ENCODE data around the gene DRD2.

The DRD2 gene

DNA sequence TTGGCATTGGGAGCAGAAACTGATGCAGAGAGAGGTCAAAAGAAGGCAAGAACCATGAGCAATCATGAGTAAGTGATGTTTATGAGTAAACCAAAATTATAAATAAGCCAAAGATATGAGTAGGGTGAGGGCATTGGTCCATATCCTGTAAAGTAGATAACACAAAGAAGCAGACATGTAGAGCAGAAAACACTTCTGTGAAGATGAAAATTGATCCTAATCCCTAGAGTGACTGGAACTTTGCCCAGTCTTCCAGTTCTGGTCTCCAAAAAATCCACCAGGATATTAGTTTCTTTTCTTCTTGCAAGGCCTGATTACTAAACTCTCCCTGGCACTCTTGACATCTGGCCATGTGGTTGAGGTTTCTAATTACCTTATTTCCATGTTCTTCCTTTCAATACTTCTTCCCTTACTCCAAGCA lies 13.7 kb upstream of the DRD2 start:
- H3K4me3 ChIP-seq: no peak overlapping the region
- H3K27ac ChIP-seq: peak overlapping the region in 1 of 21 experiments; percentile 27

- Histone ChIP-seq H3K27ac (no peak overlapping the region), H3K4me3 (no peak overlapping the region)
Observed at GRCh38 chr11:113487622-113488021, 12.4 kb upstream of the DRD2 start.

DNA sequence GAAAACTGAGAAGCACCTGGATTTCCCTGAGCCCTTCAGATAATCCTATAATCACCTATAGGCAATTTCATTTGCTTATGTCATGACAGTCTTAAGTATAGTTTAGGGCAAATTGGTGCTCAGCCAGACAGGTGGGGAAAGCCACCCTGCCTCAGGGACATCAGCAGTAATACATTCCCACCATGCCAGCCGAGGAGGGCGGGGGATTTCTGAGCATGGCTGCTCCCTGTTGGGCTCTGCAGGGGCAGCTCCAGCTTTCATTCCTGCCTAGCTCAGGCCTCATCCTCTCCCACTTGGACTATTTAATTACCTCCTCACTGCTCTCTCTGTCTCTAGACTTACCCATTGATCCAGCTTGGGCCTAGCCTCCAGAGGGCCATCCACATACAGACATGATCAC lies 9.0 kb upstream of the DRD2 start:
- Histone ChIP-seq H3K27ac (no peak overlapping the region), H3K4me3 (no peak overlapping the region)

- Histone ChIP-seq H3K4me3 (no peak overlapping the region), H3K27ac (no peak overlapping the region)
Observed at GRCh38 chr11:113481672-113482071, 6.5 kb upstream of the DRD2 start.

- no peak overlapping the region for H3K27ac ChIP-seq
- H3K4me3 ChIP-seq: no peak overlapping the region
Observed at GRCh38 chr11:113481226-113481625, 6.0 kb upstream of the DRD2 start.

DNA sequence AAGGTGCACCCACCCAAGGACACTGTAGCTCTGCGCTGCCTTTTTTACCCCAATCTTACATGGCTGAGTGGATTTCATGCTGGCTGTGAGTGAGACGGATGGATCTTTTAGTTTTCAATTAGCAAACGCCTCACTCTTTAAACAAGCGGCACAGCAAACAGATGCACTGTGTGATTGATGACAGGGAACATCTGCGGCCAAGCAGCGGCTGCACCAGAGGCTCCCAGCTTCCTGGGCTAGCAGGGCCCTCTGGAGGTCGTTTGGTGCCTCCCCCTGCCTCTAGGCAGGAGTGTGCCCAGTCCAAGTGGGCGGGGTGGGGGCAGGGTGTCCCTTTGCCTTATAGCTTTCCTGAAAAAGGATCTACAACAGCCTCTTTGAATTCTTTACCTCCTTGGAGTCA lies 2.1 kb upstream of the DRD2 start:
- no peak overlapping the region for H3K27ac ChIP-seq
- no peak overlapping the region for H3K4me3 ChIP-seq

DNA sequence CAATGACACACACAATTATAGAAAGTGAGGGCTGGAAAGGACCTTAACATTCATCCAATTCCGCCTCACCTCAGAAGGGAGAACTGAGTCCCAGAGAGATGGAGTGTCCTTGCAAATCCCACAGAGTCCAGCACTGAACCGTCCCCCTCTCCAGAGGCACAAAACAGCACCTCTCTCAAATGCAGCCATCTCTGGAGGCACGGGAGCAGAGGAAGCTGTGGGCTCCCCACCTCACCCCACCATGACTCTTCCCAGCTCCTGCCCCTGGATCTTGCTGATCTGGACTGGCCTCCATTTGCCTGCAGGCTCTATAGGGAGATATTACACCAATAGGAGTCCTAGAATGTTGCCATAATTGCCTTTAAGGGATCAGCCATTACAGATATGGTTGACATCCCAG lies 1.4 kb upstream of the DRD2 start:
- H3K27ac ChIP-seq: no peak overlapping the region
- no peak overlapping the region for H3K4me3 ChIP-seq

GRCh38 chr11:113474362-113475159 lies 637 bp downstream of the DRD2 start:
- Histone ChIP-seq H3K4me3 (peak overlapping the region in 2 of 7 experiments; percentile 22 to 31), H3K27ac (no peak overlapping the region)

GRCh38 chr11:113473983-113474361 lies 1.2 kb downstream of the DRD2 start:
- Histone ChIP-seq H3K27ac (no peak overlapping the region), H3K4me3 (peak overlapping the region in 2 of 7 experiments; percentile 22 to 31)

- no peak overlapping the region for H3K27ac ChIP-seq
- H3K4me3 ChIP-seq: no peak overlapping the region
Observed at GRCh38 chr11:113472471-113472870, 2.7 kb downstream of the DRD2 start.

GRCh38 chr11:113470233-113470632 lies 5.0 kb downstream of the DRD2 start:
- Histone ChIP-seq H3K27ac (no peak overlapping the region), H3K4me3 (no peak overlapping the region)

DNA sequence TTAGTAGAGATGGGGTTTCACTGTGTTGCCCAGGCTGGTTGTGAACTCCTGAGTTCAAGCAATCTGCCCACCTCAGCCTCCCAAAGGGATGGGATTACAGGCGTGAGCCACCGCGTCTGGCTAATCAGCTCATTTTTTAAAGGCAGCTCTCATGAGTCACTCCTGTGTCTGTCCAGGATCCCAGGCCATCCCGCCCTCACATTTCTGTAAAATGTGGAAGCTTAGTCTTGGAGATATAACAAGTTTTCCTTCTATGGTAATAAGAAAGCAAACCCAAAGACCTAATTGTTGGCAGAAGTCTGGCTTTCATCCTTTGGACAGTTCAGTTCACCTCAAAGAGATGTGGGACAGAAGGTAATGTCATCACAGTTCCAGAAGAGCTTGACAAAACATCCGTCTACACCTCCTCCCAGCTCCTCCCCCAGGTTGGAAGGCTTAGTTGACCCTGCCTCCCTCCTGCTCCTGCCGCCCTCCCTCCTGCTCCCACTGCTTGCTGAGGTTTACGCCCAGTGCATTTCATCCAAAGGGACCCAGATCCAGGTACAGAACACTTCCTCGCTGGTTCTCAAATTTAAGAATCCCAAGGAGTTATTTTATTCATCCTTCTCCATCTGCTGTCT lies 6.4 kb downstream of the DRD2 start:
- H3K4me3 ChIP-seq: no peak overlapping the region
- no peak overlapping the region for H3K27ac ChIP-seq

GRCh38 chr11:113467545-113467944 lies 7.7 kb downstream of the DRD2 start:
- Histone ChIP-seq H3K27ac (no peak overlapping the region), H3K4me3 (no peak overlapping the region)

DNA sequence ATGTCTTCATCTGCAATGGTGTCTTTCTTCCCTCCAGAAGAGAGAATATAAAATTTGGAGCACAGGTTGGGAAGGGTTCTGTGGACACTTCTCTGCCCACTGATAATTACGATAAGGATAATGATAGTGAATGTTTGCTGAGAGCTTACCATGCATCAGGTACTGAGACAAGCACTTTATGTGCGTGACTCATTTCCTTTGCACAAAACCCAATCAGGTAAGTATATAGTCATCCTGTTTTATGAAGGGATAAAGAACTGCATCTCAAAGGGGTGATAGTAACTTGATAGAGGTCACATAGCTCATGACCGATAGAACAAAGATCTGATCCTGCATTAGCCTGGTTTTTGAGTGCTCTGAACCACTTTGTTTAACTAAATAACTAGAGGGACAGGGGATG lies 9.4 kb downstream of the DRD2 start:
- Histone ChIP-seq H3K27ac (no peak overlapping the region), H3K4me3 (no peak overlapping the region)

DNA sequence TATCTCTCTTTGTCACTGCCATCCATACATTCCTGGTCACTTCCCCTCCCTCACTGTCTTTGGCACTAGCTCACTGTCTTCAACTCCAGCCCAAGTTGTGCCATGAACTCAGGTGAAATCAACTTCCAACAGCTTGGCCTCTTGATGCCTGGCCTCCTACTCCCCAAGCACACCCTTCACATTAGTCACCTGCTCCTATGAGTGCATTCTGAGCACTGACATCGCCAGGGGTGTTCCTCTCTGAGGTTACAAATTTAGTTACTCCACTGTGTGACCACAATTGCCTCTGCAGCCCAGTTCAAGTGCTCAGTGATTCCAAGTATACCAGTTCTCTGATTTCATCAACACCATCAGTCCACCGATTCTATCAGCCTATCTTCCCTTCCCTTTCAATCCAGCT lies 10.8 kb downstream of the DRD2 start:
- H3K4me3 ChIP-seq: no peak overlapping the region
- no peak overlapping the region for H3K27ac ChIP-seq

DNA sequence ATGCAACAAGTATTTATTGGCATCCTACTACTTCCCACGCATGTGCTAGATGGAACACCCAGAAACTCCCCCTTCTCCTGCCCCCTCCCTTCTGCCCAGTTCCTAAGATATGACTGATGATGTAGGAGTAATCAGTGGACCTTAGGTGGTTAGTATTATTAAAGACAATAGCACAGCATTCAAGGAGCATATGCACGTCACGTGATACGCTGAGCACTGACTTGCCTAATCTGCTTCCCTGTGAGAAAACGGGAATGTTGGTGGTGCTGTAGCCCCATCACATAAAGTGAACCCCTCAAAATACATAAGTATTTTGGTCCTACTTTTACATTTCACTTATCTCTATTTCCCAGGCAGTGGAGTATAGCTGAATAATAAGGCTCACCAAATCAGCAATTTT lies 12.4 kb downstream of the DRD2 start:
- Histone ChIP-seq H3K27ac (no peak overlapping the region), H3K4me3 (no peak overlapping the region)

- no peak overlapping the region for H3K4me3 ChIP-seq
Observed at GRCh38 chr11:113461639-113462038, 13.6 kb downstream of the DRD2 start.

DNA sequence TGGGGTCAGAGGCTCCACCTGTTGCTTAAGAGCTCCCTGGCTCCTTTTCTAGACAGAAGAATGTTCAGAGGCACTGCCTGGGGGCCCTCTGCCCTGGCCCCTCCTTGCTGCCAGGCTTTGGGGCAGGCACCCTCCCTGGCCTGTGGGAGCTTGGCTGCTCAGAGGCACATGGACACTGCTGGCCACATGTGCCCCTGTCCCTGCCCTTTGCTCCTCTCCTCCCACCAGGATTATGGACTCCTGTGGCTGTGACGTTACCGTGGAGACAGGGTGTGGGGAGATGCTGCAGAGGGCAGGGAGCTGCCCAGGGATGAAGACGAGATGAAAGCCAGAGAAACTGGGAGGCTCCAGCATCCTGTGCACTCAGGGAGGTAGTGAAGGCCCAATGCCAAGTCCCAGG lies 14.7 kb downstream of the DRD2 start:
- H3K27ac ChIP-seq: no peak overlapping the region

More at GRCh38 chr11:113461639-113462038, 13.6 kb downstream of the DRD2 start:
- no peak overlapping the region for H3K27ac ChIP-seq

DNA sequence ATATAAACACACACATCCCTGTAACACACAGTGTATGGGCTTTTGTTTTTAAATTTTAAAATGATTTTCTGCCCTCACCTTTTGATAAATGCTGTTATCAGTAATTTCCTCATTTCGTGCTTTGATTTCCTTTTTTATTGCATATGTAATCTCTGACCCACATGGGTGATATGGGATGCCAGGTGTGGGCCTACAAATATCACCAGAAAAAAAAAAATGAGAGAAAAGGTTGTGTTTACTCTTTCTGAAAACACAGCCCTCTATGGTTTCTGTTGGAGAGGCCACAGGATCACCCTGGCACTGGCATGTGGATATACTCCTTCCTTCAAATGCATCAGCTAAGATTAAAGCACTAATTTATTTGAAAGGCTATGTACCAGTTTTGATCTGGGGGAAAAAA lies 17.0 kb downstream of the DRD2 start:
- no peak overlapping the region for H3K4me3 ChIP-seq

More for the DNA sequence above, 14.7 kb downstream of the DRD2 start:
- H3K4me3 ChIP-seq: no peak overlapping the region

GRCh38 chr11:113457784-113458183 lies 17.4 kb downstream of the DRD2 start:
- H3K4me3 ChIP-seq: no peak overlapping the region
- H3K27ac ChIP-seq: no peak overlapping the region

More for the DNA sequence above, 17.0 kb downstream of the DRD2 start:
- H3K27ac ChIP-seq: no peak overlapping the region

DNA sequence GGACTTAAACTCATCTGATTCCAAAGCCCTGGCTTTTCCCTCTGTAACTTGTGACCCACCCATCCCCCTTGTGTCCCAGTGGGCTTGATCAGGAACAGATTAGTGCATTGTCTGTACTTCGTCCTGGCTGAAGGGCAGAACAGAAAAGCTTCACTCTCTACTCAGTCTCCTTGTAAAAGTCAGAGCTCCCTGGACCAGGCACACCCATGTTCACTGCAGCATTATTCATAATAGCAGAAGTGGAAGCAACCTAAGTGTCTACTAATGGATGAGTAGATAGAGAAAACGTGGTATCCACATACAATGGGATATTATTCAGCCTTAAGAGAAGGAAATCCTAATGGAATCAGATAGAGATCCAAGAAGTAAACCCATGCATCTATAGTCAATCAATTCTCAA lies 20.7 kb downstream of the DRD2 start:
- no peak overlapping the region for H3K4me3 ChIP-seq
- no peak overlapping the region for H3K27ac ChIP-seq

DNA sequence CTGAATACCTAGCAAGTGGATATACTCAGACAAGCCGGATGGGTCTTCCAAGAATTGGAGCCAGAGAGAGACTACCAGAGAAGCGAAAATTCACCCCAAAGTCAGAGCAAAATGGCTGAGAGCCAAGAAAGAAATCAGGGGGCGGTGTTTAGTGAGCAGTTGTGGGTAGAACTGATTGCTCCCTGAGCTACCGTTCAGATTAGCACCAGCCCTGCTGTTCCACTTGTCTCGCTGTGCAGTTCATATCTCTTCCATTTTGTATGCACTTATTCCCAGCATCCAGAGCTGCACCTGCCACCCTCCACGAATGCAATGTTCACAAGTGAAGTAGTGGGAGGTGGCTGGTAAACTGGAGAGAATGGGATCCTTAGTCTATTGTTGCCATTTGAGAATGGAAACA lies 25.5 kb downstream of the DRD2 start:
- Histone ChIP-seq H3K4me3 (no peak overlapping the region), H3K27ac (no peak overlapping the region)
